Measurements from ENCODE around the gene TM9SF3.

- TF ChIP-seq POLR2A (IDR thresholded peaks at IDR 0.05) (no peak), POLR2AphosphoS5 (IDR thresholded peaks at IDR 0.05) (no peak), CTCF (IDR thresholded peaks at IDR 0.05) (no peak)
Observed at GRCh38 chr10:96529634-96530279, 57.1 kb downstream of the TM9SF3 start.
